HG02623 (cell line): ENCODE data around the gene RPL12.
A peak's percentile ranks its signal among the peaks of the same experiment; 100 is the strongest.

Experiments
- ATAC-seq: cut with Tn5 transposase; IDR thresholded peaks from one replicate; pipeline ENCODE4 v1.9.1; 2021; ENCODE audit warnings: moderate library complexity; ENCODE audit not compliant: unreplicated experiment

RPL12 gene

GRCh38 chr9:127450830-127451607, at the start of gene RPL12, which contains the start of gene LRSAM1:
RPL12 (minus strand) TSS chr9:127451406; CDS start chr9:127451317, 89 bp downstream.
LRSAM1 (plus strand) TSS chr9:127451510; CDS start chr9:127454528, 3,018 bp downstream.
- peak; percentile 64 for ATAC-seq

- ATAC-seq = no peak
Measured at GRCh38 chr9:127500862-127501261, 49.7 kb upstream of the RPL12 start.

GRCh38 chr9:127500399-127500798, 49.2 kb upstream of the RPL12 start:
- ATAC-seq = no peak

DNA sequence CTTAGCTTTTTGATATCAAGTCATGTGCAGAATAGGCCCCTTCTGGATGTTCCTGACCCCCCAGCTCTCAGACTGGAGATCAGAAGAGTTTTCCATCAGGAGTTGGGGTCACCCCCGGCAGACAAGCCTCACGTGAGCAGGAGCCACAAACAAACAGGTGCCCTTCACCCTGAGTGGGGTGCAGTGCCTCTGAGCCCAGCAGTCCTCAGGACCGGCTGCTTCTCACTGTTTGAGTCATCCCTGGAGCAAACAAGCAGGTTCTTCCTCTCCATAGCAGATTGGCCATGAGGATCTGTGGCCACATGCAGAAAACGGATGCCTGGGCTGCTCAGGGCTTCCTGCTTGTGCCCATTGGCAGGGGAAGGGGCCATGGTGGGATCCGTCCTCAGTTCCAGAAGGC, 47.1 kb upstream of the RPL12 start:
- ATAC-seq = no peak

DNA sequence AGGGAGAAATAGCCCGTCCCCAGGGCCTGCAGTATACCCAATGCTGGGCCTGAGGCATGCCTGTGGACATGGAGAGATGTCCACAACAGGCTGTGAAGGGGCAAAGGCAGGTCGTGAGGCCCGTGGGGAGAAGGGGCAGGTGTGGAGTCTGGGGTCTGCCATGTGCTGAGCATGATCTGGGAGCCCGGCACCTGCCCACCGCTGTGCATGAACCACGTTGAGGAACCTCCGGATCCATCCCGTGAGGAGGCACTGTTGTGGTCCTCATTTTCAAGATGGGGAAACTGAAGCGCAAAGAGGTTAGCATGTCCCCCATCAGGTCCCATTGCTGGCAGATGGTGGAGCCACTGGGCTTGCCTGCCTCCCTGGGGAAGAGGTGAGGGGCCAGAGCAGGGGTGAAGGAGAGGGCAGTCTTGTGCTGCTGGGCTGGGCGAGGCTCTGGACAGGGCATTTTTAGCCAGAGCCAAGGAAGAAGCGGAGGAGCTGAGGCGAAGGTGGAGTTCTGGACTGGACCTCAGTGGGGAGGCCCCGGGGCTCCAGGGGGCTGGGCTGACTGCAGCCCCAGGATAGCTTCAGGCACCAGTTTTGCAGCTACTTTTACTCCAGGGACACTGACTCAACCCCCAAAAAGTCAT, 46.6 kb upstream of the RPL12 start:
- ATAC-seq = no peak

DNA sequence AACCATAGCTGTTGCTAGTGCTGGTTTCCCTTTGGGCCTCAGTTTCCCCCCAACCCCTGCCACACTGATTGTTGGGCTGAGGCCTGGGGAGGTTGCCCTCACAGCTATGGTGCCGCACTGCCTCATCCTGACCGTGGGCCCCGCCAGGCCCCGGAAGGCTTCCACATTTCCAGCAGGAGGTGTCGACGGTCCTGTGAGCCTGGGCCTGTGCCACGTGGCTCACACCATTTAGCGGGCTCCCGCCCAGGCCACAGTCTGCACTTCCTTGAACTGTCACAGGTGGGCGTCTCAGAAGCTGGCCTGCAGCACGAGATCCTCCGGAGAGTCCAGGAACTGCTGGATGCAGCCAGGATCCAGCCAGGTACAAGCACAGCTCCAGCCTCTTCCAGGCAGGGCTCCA, 45.8 kb upstream of the RPL12 start:
- ATAC-seq = no peak

GRCh38 chr9:127495884-127496555, 44.8 kb upstream of the RPL12 start:
- ATAC-seq = no peak

DNA sequence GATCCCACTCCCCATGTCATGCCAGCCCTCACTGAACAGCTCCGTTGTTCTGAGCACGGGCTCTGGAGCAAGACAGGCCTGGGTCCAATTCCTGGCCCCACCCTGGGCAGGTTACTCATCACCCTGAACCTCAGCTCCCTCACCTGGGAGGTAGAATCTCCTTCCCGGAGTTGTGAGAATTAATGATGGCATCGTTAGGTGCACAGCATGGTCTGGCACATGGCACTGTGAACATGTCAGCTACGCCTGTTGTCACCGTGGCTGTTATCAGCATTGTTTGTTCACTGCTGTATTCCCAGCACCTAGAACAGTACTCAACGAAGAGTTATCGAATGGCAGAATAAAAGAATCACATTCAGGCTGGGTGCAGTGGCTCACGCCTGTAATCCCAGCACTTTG, 43.1 kb upstream of the RPL12 start:
- ATAC-seq = no peak

- no peak for ATAC-seq
Measured at GRCh38 chr9:127493592-127494303, 42.5 kb upstream of the RPL12 start.

DNA sequence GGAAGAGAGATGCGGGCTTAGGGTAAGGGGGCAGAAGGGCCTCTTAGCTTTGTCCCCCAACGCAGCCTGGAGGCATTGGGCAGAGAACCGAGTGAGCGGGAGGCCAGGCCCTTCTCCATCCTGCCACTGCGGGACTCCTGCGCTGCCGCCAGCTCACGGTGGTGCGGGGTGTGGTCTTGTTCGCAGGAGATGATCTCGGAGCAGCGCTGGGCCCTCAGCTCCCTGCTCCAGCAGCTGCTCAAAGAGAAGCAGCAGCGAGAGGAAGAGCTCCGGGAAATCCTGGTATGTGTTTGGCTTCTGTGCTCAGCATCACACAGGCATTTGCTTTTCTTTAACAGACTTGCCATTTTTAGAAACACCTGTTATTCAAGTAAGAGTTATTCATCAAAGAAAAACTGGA, 41.4 kb upstream of the RPL12 start:
- ATAC-seq = no peak

- ATAC-seq = no peak
Measured at GRCh38 chr9:127491516-127491915, 40.3 kb upstream of the RPL12 start.

GRCh38 chr9:127490535-127491230, 39.5 kb upstream of the RPL12 start:
- no peak for ATAC-seq

GRCh38 chr9:127489471-127490115, 38.4 kb upstream of the RPL12 start:
- ATAC-seq = no peak

GRCh38 chr9:127488946-127489345, 37.7 kb upstream of the RPL12 start:
- no peak for ATAC-seq

DNA sequence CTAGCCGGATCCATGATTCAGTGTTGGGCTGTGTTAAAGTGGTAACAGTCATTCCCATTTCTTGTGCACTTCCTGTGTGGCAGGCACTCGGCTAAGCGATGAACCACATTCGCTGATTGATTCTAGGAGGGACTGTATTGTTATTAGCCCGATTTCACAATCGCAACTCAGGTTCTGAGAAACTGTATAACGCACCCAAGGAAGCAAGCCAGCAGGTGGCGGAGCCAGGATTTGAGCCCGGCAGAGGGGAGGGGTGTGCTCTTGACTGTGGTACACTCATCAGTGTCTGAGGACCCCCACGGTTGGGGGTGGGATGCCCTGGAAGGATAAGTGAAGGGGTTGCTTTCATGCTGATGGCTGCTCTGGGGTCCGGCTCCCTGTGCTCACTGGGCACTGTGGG, 34.8 kb upstream of the RPL12 start:
- no peak for ATAC-seq

GRCh38 chr9:127482662-127483061, 31.5 kb upstream of the RPL12 start:
- ATAC-seq = no peak

DNA sequence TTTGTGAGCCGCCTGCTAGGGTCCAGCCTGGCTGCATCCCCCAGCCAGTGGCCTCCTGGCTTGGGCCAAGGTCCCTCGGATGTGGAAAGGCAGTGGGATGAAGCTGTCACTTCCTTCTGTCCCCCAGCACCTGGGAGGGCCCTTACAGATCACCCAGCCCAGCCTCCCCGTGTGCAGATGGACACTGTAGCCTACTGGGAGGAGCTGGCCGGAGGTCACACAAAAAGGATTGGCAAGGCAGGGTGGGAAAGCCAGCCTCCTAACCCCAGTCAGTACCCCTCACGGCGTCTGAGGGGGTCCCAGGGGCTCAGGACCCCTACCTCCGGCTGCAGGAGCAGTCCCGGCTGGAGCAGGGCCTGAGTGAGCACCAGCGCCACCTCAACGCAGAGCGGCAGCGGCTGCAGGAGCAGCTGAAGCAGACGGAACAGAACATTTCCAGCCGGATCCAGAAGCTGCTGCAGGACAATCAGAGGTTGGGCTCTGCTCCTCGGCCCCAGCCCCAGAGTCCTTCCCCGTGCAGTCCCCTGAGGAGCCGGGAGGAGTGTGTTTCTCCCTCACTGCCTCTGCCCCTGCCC, 28.4 kb upstream of the RPL12 start:
- no peak for ATAC-seq

- no peak for ATAC-seq
Measured at GRCh38 chr9:127474592-127474991, 23.4 kb upstream of the RPL12 start.

DNA sequence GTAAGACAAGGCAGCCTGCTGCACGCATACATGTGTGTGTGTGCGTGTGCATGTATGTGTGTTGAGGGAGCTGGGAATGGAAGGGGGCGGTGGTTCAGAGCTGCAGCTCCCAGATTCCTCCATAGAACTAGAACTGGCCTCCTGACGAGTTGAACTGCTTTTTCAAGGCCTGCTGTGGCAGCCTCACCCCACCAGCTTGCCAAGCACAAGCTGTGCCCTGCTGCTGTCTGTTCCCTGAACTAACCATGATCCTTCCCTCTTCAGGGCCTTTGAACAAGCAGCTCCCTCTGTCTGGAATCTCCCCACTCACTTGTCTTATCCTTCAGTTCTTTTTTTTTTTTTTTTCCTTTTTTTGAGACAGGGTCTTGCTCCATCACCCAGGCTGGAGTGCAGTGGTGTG, 22.7 kb upstream of the RPL12 start:
- ATAC-seq = no peak

DNA sequence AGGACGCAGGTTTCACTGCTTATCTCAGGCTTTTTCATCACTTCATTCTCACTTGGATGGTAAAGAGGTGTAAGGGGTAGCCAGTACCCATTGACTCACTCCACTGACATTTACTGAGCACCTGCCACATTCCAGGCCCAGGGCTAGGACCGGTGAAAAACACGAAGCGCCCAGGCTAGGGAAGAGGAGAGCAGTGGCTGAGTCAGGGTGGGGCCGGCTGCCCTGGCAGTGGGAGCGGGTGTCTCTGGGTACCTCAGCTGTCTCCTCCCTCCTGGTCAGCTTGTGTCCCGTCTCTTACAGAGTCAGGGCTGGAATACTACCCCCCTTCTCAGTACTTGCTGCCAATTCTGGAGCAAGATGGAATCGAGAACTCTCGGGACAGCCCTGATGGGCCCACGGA, 22.3 kb upstream of the RPL12 start:
- no peak for ATAC-seq
